Ovary (tissue), 9 donors: Measurements from ENCODE around the gene CNBP. TPM values are rescaled to one million over a fixed set of nuclear protein-coding genes. Genes with fewer than 3 reads are reported as not detected.
A peak's percentile ranks its signal among the peaks of the same experiment; 100 is the strongest.

Source experiments
- DNase-seq, 5 donors: peaks; one replicate each; pipeline ENCODE4 v3.0.0-alpha.2; 2019 to 2020
- H3K27ac ChIP-seq, 2 donors: fragments of 200-600 bp; one replicate each; pipeline versions ENCODE4 v1.5.1 to v1.8.0; 2019 to 2022
- H3K27me3 ChIP-seq: fragments of 200-600 bp; one replicate; pipeline ENCODE4 v1.8.0; 2022
- H3K36me3 ChIP-seq: fragments of 200-600 bp; sonication (generic); one replicate; pipeline ENCODE4 v1.5.1; 2019
- H3K4me1 ChIP-seq: one replicate; pipeline ENCODE4 v1.8.1; 2013; ENCODE audit warnings: mild to moderate bottlenecking, moderate library complexity; ENCODE audit not compliant: insufficient read depth
- H3K4me3 ChIP-seq: fragments of 200-600 bp; sonication (generic); one replicate; pipeline ENCODE4 v1.5.1; 2017
- H3K9me3 ChIP-seq, 2 donors: fragments of 200-600 bp in 1 of 2; sonication (generic) in 1 of 2; one replicate each; pipeline versions ENCODE4 v1.5.1 to v1.8.1; 2013 to 2019; ENCODE audit warnings: mild to moderate bottlenecking in 1 of 2, moderate library complexity in 1 of 2
- EP300 ChIP-seq: sonication (generic); formaldehyde crosslinking; IDR thresholded peaks from one replicate; pipeline ENCODE4 v1.6.1; 2017; ENCODE audit warnings: antibody characterized with exemption
- POLR2A ChIP-seq: fragments of 450-650 bp; IDR thresholded peaks from one replicate; pipeline ENCODE4 v1.6.1; 2017; ENCODE audit warnings: antibody characterized with exemption, mild to moderate bottlenecking, moderate library complexity
- WGBS, 3 donors: extraction: QIAGEN DNeasy Blood & Tissue Kit in 1 of 3; methylation state at CpG; one replicate each; pipeline versions ENCODE4 v1.1.5 to v1.1.7; 2013 to 2017; 5-methylcytosine and 5-hydroxymethylcytosine counted together
- intact Hi-C, 4 donors: fragments of 100-400 bp; cut with DNase I; formaldehyde crosslinking; loops; one replicate each; pipeline versions ENCODE4 v1.11.0 to v1.15.1; 2022 to 2023
- polyA plus RNA-seq, 2 donors: library from polyadenylated mRNA; stranded (reverse); fragments of 200-250 nt in 1 of 2; fragments of 350-450 nt in 1 of 2; fragmentation: Illumina TruSeq in 1 of 2; extraction: RNeasy Lipid Tissue Mini Kit (QIAGEN cat#74804) in 1 of 2; gene quantifications; one replicate each; pipeline ENCODE4 v1.2.3, GENCODE V29; 2013 to 2014
- small RNA-seq: library from RNA; depleted of rRNA; stranded (forward); fragments of <200 nt; gene quantifications from one replicate; pipeline ENCODE3, GENCODE V24; 2016
- total RNA-seq, 7 donors: library from RNA; depleted of rRNA in 2 of 7; stranded (reverse); fragments of >200 nt in 2 of 7; fragmentation: NEBNext Ultra II Directional in 3 of 7; extraction: Animal tissue kit (Norgen Biotek cat#: 25700) in 3 of 7; gene quantifications; one replicate each; pipeline versions ENCODE4 v1.1.0 to v1.2.4, GENCODE V29; 2016 to 2023
- TF ChIP-seq, protein P1 (sequence below), 3 donors: fragments of 450-650 bp in 2 of 3; fragments of 200-600 bp in 1 of 3; IDR thresholded peaks; one replicate each; pipeline versions ENCODE4 v1.5.1 to v1.8.0; 2016 to 2022; ENCODE audit warnings: antibody characterized with exemption in 3 of 3, mild to moderate bottlenecking in 1 of 3
- donor health status: DM: no; HTN: no; CAD: no; lungs with moderate emphysema.
- donor health status: DM: no; HTN: no; CAD: no.
- donor health status: Bipolar disorder and iron deficiency.
- donor health status: DM: yes; HTN: yes; CAD: no.
- donor health status: DM: no; HTN: no; CAD: no.
- donor health status: DM: yes; HTN: yes; CAD: no.

The CNBP gene
- total and polyA plus RNA-seq, 9 donors, result 383 to 540 (median 467) TPM

DNA sequence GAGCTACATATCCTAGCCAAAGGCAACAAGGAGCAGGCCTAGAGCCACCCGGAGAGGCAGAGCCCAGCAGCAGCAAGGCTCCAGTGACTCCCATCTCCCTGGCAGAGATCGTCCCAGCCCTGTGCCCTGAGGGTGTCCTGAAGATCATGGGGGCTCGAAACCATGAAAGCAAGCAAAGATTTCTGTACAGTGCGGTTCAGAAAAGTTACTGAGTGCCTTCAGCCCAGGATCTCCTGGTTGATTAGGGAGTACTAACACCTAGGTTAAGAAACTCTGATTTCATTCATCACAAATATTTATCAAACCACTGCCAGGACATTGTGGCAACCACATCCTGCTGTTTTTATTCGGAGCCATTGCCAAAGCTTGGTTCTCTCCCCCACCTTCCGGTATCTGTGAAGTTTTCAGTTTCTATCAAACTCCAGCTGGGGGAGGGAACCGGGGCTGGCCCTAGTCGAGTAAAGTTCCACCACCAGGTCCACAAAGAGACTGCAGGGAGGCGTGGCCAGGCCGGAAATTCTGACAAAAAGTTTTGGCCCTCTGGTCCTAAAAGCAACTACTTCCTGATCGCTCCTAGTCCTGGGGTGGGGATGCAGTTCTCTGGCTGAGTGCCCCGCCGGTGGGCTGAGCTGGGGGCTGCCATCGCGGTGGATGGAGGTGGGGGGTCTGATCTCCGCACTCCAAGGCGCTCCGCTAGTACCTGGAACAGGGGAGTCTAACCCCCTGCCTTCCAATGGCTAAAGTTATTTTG, 63.3 kb downstream of the CNBP start:
- WGBS, 3 donors, result 0 to 2% (median 1%) methylated on average over 17 to 18 of the region's 18 CpGs
- peak; percentile 18 for TF ChIP-seq POLR2A
- TF ChIP-seq, protein P1, sequence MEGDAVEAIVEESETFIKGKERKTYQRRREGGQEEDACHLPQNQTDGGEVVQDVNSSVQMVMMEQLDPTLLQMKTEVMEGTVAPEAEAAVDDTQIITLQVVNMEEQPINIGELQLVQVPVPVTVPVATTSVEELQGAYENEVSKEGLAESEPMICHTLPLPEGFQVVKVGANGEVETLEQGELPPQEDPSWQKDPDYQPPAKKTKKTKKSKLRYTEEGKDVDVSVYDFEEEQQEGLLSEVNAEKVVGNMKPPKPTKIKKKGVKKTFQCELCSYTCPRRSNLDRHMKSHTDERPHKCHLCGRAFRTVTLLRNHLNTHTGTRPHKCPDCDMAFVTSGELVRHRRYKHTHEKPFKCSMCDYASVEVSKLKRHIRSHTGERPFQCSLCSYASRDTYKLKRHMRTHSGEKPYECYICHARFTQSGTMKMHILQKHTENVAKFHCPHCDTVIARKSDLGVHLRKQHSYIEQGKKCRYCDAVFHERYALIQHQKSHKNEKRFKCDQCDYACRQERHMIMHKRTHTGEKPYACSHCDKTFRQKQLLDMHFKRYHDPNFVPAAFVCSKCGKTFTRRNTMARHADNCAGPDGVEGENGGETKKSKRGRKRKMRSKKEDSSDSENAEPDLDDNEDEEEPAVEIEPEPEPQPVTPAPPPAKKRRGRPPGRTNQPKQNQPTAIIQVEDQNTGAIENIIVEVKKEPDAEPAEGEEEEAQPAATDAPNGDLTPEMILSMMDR (IDR thresholded peaks at IDR 0.05), result peak in 2 of 3 donors; percentile 38 to 41
- no peak for TF ChIP-seq EP300
- Histone ChIP-seq H3K9me3 (no peaks in the 10 kb centered on the region), H3K4me3 (peak overlapping the region; percentile 83), H3K27ac (peak overlapping the region; percentile 90 to 95), H3K36me3 (no peaks in the 10 kb centered on the region), H3K27me3 (no peaks in the 10 kb centered on the region), H3K4me1 (peaks cover 11% of the 10 kb centered on the region)
- DNase-seq, result peak; percentile 84 to 90 (median 88)
- intact Hi-C loops, result loop anchor here in 1 of 4 donors (2.0 kb wide), 1 partner anchor 62 kb away; the partner anchor contains the start of gene CNBP

DNA sequence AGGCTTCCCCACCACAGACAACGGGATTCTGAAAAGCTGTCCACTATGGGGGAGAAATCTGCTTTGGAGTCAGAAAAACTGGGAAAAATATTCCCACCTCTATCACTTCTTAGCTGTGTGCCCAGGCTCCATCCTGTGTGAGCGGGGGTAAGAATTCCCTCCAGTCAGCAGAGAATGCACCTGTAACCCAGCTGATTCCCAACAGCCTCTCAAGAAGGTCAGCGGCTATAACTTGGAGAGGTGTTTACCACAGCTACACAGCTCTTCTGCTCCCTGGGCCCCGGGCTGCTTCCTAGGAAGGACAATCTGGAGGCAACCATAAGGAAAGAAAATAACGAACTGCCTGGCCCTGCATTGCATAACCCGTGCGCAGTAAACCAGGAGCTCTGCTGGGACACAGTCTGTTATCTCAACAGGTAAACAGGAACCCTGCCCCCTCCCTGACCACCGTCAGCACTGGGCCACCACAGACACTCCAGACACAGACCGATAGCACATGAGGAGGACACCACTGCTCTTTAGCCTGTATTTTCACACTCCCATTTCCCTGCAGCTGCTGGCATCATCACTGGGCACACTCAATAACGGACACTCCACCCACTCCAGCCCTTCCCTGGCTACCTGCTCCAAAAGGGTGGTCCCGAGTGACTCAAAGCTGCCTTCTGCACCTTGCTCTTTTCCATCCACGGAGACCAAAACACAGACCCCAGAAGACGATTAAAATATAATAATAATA, 64.2 kb downstream of the CNBP start:
- H3K27me3 ChIP-seq, result no peaks in the 10 kb centered on the region
- DNase-seq, result peak in 3 of 5 donors; percentile 19 to 46 (median 36)
- H3K36me3 ChIP-seq, result no peaks in the 10 kb centered on the region
- WGBS, 3 donors, result 7 to 27% (median 9%) methylated on average over 13 of the region's 13 CpGs
- intact Hi-C loops, result loop anchor here in 1 of 4 donors (2.0 kb wide), 1 partner anchor 63 kb away; the partner anchor contains the start of gene CNBP
- peaks cover 11% of the 10 kb centered on the region for H3K4me1 ChIP-seq
- H3K4me3 ChIP-seq, result peak overlapping the region; percentile 83
- TF ChIP-seq, protein P1 (IDR thresholded peaks at IDR 0.05), result no peak
- TF ChIP-seq POLR2A (no peak), EP300 (no peak)
- H3K27ac ChIP-seq, result peak overlapping the region in 1 of 2 donors; percentile 95
- H3K9me3 ChIP-seq, result no peaks in the 10 kb centered on the region

DNA sequence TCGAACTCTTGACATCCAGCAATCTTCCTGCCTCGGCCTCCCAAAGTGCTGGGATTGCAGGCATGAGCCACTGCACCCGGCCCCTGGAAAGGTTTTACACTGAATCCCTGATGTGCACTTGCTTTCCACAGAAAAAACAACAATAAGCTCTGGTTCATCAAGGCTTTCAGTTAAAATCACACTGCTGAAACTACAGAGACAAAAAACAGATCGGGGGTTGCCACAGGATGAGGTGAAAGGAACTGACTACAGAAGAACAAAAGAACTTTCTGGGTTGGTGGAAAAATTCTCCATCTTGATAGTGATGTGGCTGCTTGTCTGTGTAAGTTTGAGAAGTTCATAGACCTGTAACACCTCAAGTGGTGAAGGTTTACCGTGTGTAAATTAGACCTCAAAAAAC, 65.0 kb downstream of the CNBP start:
- peak overlapping the region in 1 of 2 donors; percentile 95 for H3K27ac ChIP-seq
- H3K36me3 ChIP-seq, result no peaks in the 10 kb centered on the region
- H3K9me3 ChIP-seq, result no peaks in the 10 kb centered on the region
- H3K4me3 ChIP-seq, result no peak overlapping the region
- 34 to 75% (median 54%) methylated on average over 5 of the region's 5 CpGs for WGBS, 3 donors
- H3K27me3 ChIP-seq, result no peaks in the 10 kb centered on the region
- DNase-seq, result no peak
- TF ChIP-seq, protein P1 (IDR thresholded peaks at IDR 0.05), result no peak
- no peak for TF ChIP-seq EP300
- TF ChIP-seq POLR2A, result no peak
- peaks cover 11% of the 10 kb centered on the region for H3K4me1 ChIP-seq
- intact Hi-C loops, result no loop called here

Small RNA genes within 50 kb of the gene (small RNA-seq; reads per million reads assigned to genes)
- not detected for gene RPS27P12

Other genes starting within 250 kb of the CNBP start
- gene CFAP92, start 189.8 kb downstream of the CNBP start, total RNA-seq, result 1 to 10 TPM in 5 of 7 donors, under 1 TPM in 2; 0.89 to 3.5 (median 1.4) TPM
- 1 to 10 TPM; 1.5 to 3.8 TPM for gene CFAP92, start 189.8 kb downstream of the CNBP start, polyA plus RNA-seq
- gene EFCC1, start 182.6 kb downstream of the CNBP start, total RNA-seq, result 10 to 100 TPM in 1 of 7 donors, 1 to 10 TPM in 6; 3.7 to 15.5 (median 7.8) TPM
- 10 to 100 TPM in 1 of 2 donors, 1 to 10 TPM in 1; 5.2 to 11.2 TPM for gene EFCC1, start 182.6 kb downstream of the CNBP start, polyA plus RNA-seq
- not detected for gene GP9, start 123.1 kb downstream of the CNBP start, total RNA-seq
- not detected for gene GP9, start 123.1 kb downstream of the CNBP start, polyA plus RNA-seq
- gene RAB43, start 62.1 kb downstream of the CNBP start, total RNA-seq, result 10 to 100 TPM; 10.9 to 37.7 (median 24.8) TPM
- 10 to 100 TPM in 1 of 2 donors, under 1 TPM in 1; 0.88 to 22.3 TPM for gene RAB43, start 62.1 kb downstream of the CNBP start, polyA plus RNA-seq
- gene ISY1, start 22.8 kb downstream of the CNBP start, total RNA-seq, result 10 to 100 TPM; 13.1 to 36.6 (median 28.5) TPM
- 10 to 100 TPM; 31.7 to 45.3 TPM for gene ISY1, start 22.8 kb downstream of the CNBP start, polyA plus RNA-seq
- 100 to 1,000 TPM in 5 of 7 donors, 10 to 100 TPM in 2; 49.2 to 147 (median 115) TPM for gene COPG1, start 65.7 kb upstream of the CNBP start, total RNA-seq
- 100 to 1,000 TPM in 1 of 2 donors, 10 to 100 TPM in 1; 62.6 to 133 TPM for gene COPG1, start 65.7 kb upstream of the CNBP start, polyA plus RNA-seq
- gene HMCES, start 95.0 kb upstream of the CNBP start, total RNA-seq, result 10 to 100 TPM; 15.5 to 44.5 (median 35.2) TPM
- gene HMCES, start 95.0 kb upstream of the CNBP start, polyA plus RNA-seq, result 10 to 100 TPM; 27.5 to 44.3 TPM
- 1 to 10 TPM in 6 of 7 donors, under 1 TPM in 1; 0.94 to 8.4 (median 1.7) TPM for gene EFCAB12, start 244.7 kb upstream of the CNBP start, total RNA-seq
- gene EFCAB12, start 244.7 kb upstream of the CNBP start, polyA plus RNA-seq, result under 1 TPM; 0.53 to 0.67 TPM